HuH-7.5 (cell line): Measurements from ENCODE around the gene RUBCN.
"Not testable (repeated sequence)": the region's sequence is repeated elsewhere in the genome, so short reads cannot be mapped to it uniquely, and the experiment has no call there.

ENCODE experiments used
- DNase-seq: peaks from one replicate; pipeline ENCODE4 v3.0.0; 2011; ENCODE audit warnings: low spot score

RUBCN gene

GRCh38 chr3:197685546-197685945 is 51.2 kb downstream of the RUBCN start:
- no peak for DNase-seq

DNA sequence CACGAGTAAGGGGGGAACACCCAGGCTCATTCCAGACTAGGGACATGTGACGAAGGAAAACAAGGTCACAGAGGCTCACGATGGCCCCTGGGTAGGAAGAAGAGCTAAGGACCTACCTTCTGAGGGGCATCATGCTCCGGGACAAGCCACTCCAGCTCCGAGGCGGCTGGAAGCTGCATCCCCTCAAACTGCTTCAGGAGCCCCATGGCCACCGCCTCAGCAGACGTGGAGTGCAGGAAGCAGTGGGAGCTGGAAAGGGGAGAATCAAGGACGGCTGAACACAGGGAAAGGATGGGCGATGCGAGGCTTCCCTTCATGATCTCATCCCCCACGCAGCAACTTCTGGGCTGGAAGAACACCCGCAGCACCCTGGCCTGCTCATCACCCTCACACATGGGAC is 53.5 kb downstream of the RUBCN start:
- no peak for DNase-seq

DNA sequence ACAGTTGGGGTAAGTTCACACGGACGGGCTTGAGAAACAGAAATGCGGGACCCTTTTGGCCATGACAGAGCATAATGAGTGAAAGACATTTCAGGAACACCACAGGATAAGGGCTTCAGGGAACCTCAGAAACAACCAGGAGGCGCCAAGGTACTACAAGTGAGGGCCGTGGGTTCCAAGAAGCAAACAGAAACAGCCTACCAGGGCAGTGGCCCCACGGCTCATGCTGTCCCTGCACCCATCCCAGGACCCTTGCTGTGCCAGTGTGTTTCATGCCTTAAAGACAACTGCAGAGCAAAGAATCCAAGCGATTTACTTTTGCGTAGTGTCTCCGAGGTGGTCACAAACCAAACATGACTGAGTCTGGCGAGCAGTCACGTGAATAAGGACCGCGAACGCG is 54.0 kb downstream of the RUBCN start:
- DNase-seq, result no peak

- no peak for DNase-seq
Measured at GRCh38 chr3:197680955-197681521, 55.7 kb downstream of the RUBCN start.

GRCh38 chr3:197675951-197676350 is 60.8 kb downstream of the RUBCN start:
- DNase-seq, result no peak

GRCh38 chr3:197675563-197675860 is 61.2 kb downstream of the RUBCN start:
- DNase-seq, result no peak

DNA sequence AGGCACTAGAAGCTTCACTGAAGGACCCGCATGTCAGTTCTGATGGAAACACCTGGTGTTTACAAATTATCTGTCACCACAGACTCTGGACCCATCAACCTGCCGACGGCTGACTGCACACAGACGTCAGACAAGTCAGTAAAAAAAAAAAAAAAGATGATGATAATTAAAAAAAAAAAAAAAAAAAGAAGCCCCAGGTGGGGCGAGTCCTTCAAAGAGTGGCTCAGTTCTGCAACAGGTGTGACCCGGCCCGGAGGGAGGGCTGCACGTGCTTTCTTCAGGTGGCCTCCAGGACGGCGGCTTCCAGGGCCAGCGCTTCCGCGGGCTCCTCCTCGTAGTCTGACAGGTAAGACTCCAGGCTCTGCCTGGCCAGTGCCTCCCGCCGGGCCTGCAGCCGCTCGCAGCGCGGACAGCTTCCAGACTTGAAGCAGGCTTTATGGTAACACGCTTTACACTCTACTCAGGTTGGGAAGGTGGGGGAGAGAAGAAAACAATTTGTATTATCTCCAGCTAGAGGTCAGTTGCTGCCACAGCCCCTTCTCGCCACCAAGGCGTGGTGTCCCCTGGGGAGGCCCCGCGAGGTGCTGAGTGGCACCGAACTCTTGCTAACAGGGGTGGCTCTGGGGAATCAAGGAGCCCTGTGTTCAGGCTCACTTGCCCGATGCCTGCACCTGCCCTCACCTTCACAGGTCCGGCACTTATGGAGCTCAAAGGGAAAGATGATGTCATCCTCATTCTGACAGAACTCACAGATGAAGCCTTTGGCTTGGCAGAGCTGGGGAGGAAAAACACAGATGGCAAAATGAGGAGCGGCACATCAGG is 61.8 kb downstream of the RUBCN start:
- no peak for DNase-seq

- no peak for DNase-seq
Measured at GRCh38 chr3:197673170-197673569, 63.5 kb downstream of the RUBCN start.

DNA sequence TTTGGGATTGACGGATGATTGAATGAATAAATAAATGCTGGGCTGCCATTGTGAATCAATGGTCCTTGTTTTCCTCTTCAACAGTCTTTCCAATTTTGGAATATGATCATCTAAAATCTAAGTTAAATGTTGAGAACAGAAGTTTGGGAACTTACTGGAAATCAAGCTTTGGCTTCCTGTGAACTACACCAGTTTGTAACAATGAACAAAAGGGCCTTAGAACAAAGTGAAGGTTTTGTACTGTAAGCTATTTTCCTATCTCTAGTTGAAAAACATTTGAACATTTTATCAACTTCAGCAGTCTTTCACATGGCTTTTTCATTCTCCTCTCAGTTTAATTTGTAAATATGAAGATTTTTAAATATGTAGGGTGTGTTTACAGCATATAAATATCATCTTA is 66.3 kb downstream of the RUBCN start:
- DNase-seq, result no peak

DNA sequence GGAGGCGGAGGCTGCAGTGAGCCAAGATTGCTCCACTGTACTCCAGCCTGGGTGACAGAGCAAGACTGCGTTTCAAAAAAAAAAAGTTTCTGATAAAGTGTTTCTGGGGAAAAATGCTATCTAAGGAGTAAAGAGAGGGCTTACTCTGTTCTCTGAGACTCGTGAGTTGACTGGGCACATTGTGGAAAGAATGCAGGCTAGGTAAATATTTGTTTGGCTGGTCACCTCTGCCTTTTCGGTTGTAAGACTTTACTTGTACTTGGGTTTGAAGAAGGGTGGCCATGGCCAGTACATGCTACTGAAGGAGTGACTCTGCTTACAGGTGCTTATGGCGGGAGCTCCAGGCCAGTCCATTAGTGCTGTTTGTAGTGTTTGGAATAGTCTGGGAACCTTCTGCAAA is 68.7 kb downstream of the RUBCN start:
- no peak for DNase-seq

- DNase-seq, result not testable (repeated sequence)
Measured at GRCh38 chr3:197667293-197667692, 69.4 kb downstream of the RUBCN start.

DNA sequence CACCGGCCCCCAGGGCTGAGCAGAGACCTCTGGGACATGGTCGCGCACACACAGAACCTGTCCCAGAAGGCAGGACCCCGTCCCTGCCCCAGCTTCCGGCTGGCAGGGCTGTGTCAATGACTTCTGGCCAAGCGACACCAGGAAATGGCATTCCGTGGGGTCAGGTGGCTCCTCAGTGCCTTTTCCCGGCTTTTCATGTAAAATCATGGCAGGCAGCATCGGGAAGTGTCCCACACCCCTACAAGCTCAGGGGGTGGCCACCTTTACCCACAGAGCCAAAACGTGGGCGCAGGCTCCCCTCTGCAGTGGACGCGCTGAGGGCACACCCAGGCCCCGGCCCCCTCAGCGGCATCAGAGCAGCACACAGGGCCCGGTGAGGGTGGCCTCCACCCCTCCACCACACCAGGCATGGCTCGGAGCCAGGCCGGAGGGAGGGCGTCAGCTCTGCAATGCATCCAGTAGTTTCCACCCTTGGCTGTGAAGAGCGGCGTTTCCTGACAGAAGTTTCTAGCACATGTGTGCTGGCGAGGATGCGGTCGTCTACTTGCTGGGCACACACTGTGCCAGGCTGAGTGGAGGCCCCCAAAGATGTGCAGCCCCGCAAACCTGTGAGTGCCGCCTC is 70.4 kb downstream of the RUBCN start:
- not testable (repeated sequence) for DNase-seq

DNA sequence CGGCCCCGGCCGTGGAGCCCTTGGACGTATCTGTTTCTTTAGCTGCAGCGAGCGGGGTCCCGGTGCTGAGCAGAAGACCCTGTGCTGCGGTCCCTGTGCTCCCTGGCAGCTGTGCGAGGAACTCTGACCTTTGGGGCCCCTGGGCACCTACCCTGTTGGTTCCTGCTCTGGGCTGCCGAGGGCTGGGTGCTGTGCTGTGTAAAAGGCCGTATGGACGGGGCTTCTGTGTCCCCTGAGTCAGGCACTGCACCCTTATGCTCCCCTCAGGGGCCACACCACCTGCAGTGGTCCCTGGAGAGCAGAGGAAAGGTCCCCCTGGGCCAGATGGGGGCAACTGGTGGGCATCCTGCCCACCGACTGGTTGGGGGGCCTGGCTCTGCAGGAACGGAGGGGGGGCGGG is 71.2 kb downstream of the RUBCN start:
- DNase-seq, result not testable (repeated sequence)

GRCh38 chr3:197665142-197665491 is 71.6 kb downstream of the RUBCN start:
- DNase-seq, result not testable (repeated sequence)

- not testable (repeated sequence) for DNase-seq
Measured at GRCh38 chr3:197664414-197665141, 72.1 kb downstream of the RUBCN start.

DNA sequence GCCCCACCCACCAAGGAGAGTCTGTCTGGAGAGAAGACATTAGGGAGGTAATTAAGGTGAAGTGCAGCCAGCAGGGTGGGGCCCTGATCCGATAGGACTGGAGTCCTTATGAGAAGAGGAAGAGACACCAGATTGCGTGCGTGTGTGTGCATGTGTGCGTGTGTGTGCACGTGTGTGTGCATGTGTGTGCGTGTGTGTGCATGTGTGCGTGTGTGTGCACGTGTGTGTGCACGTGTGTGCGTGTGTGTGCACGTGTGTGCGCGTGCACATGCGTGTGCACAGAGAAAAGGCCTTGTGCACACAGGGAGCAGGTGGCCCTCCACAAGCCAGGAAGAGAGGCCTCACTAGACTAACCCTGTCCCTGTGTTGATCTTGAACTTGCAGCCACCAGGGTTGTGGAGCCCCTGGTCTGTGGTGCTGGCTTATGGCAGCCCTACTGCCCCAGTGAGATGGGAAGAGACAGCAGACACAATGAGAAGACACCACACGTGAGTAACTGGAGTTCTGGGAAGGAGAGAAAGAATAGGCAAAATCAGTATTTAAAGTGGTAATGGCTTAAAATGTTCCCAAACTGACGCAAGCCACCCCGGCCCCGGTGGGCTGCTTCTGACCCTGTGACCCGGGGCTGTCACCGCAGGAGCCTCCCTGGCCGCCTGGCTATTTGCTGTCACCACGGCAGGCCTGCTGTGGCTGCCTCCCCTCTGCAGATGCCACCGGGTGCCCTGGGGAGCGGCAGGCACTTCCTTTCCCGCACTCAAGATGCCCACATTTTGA is 73.2 kb downstream of the RUBCN start:
- not testable (repeated sequence) for DNase-seq

- not testable (repeated sequence) for DNase-seq
Measured at GRCh38 chr3:197662352-197662751, 74.4 kb downstream of the RUBCN start.

GRCh38 chr3:197661874-197662273 is 74.8 kb downstream of the RUBCN start:
- DNase-seq, result not testable (repeated sequence)

DNA sequence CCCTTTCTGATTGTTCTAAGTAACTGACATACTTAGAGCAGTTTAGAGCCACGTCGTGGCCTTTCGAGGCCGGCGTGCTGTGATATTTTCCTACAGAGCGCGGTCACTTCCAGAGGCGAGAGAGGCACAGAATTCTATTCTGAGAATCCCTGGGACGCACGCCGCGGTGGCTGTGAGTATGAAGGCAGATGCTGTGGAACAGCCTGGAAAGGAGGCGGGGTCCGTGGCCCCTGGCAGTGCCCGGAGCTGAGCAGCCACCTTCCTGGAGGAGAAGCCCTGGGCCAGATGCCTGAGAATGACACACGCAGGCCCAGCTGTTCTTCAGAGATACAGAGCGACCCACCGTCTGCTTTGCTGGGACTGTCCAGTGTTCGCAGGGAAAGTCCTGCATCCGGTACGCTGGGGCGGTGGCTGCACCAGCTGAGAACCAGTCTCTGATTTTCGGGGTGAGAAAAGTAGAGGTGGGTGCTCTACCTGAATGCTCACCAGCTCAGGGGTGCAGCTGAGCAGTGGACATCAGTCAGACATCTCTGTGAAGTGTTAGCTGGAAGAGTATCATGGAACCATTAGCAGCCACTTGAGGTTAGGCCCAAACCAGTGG is 75.4 kb downstream of the RUBCN start:
- DNase-seq, result not testable (repeated sequence)

DNA sequence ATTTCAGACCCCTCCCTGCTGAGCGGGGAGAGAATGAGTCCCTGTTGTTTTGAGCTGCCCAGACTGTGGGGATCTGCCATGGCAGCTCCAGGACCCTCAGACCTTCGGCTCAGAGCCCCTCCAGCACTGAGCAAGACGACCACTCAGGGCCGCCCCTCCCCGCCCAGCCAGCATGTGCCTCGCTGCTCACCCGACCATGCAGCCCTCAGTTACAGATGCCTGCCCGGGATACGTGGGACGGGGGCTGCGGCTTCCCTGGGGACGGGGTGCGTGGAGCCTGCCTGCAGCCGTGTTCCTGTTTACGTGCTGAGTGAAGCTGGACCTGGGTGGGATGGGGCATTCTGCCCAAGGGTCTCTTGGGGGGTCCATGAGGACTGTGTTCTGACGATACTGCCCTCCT is 77.0 kb downstream of the RUBCN start:
- not testable (repeated sequence) for DNase-seq

DNA sequence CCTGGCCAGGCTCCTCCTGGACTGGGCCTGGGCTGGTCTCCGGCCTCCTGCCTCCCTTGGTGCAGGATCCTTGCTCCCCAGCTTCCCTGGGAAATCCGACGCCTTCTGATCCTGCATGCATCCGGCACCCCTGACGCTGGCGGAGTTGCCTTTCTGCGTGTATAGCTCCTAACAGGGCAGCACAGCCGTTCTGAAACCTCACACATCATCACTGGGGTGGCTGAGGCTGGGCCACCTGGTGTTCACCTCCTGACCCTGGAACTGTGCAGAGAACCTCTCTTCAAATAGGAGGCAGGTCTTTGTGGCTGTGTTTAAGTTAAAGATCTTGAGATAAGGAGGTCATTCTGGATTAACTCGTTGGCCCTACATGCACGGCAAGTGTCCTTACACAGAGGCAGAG is 77.6 kb downstream of the RUBCN start:
- not testable (repeated sequence) for DNase-seq

- not testable (repeated sequence) for DNase-seq
Measured at GRCh38 chr3:197658706-197659105, 78.0 kb downstream of the RUBCN start.
